ENCODE measurements around the gene PTPN5. TPM values are rescaled to one million over a fixed set of nuclear protein-coding genes. Genes with fewer than 3 reads are reported as not detected.

PTPN5 gene
- total RNA-seq, 1 experiment from 2014 or later = 1.4 TPM

DNA sequence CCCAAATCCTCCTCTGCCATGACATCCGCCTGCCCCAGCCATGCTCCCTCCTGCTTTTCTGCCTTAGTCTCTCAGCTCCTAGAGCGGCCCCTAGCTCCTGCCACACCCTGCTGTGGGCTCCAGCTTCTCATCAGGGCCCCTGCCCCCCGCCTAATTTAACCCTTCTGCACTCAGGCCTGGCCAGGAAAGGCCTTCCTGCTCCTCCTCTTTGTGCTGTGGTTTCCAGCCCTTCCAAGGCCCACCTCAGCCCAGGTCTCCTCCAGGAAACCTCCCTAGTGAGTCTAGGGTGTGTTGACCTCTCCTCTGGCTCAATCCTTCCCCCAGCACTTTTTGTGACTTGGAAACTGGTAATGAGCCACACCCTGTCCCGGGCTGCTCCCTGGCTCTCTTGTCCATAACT lies 11.3 kb downstream of the PTPN5 start:
- H3K4me1 ChIP-seq (ENCODE audit: insufficient read depth, low read length) = peaks cover 4% of the 10 kb centered on the region; the same call in 1 of the 2 replicates
- H4K5ac ChIP-seq (ENCODE audit: insufficient read length, low read depth, low read length) = no peak overlapping the region
- no peak overlapping the region for H3K56ac ChIP-seq (ENCODE audit: insufficient read length, low read depth, low read length)
- no peak overlapping the region for H3K18ac ChIP-seq (ENCODE audit: insufficient read length, low read depth, low read length)
- H3K23me2 ChIP-seq (ENCODE audit: insufficient read length, low read depth, low read length, poor library complexity, severe bottlenecking) = no peaks in the 10 kb centered on the region
- H3K79me2 ChIP-seq (ENCODE audit: insufficient read depth, low read length) = no peaks in the 10 kb centered on the region
- peak overlapping the region; percentile 31; the same call in 1 of the 2 replicates for H3K14ac ChIP-seq (ENCODE audit: insufficient read depth, low read length)
- H2BK12ac ChIP-seq (ENCODE audit: insufficient read length, low read depth, low read length) = no peak overlapping the region
- H4K91ac ChIP-seq (ENCODE audit: insufficient read length, low read depth, low read length) = no peak overlapping the region
- no peak for DNase-seq
- no peak overlapping the region for H3K4me3 Mint-ChIP-seq
- no peak overlapping the region for H3K27ac ChIP-seq (ENCODE audit: insufficient read length, low read depth, low read length)
- H3K27me3 ChIP-seq (ENCODE audit: insufficient read depth, low read length) = no peaks in the 10 kb centered on the region
- H3K23ac ChIP-seq (ENCODE audit: insufficient read length, low read depth, low read length) = no peak overlapping the region
- H3K27ac Mint-ChIP-seq = no peak overlapping the region
- no peak overlapping the region for H2BK20ac ChIP-seq (ENCODE audit: low read depth, low read length, poor library complexity, severe bottlenecking)
- no peaks in the 10 kb centered on the region; a peak in 1 of 5 replicates for H3K9me3 Mint-ChIP-seq
- peaks cover 16% of the 10 kb centered on the region for H3K27me3 Mint-ChIP-seq (ENCODE audit: low read depth)
- peaks cover 2% of the 10 kb centered on the region for H4K20me1 ChIP-seq (ENCODE audit: control insufficient read depth, insufficient read depth, insufficient read length)
- H3K9me3 ChIP-seq (ENCODE audit: control insufficient read depth, low read depth, low read length) = no peaks in the 10 kb centered on the region
- H3K9ac ChIP-seq (ENCODE audit: extremely low read depth, insufficient read length, low read length) = no peak overlapping the region
- H3K4ac ChIP-seq (ENCODE audit: low read depth, low read length) = no peak overlapping the region
- H3K4me2 ChIP-seq (ENCODE audit: insufficient read depth, insufficient read length, low read length) = no peak overlapping the region
- no peaks in the 10 kb centered on the region for H3K79me1 ChIP-seq (ENCODE audit: insufficient read depth, low read depth, low read length, poor library complexity, severe bottlenecking)
- no CpG with 5 or more reads among the region's 4 CpGs for WGBS (ENCODE audit: extremely low coverage, insufficient read length, low lambda C conversion rate)
- TF ChIP-seq, protein P1, sequence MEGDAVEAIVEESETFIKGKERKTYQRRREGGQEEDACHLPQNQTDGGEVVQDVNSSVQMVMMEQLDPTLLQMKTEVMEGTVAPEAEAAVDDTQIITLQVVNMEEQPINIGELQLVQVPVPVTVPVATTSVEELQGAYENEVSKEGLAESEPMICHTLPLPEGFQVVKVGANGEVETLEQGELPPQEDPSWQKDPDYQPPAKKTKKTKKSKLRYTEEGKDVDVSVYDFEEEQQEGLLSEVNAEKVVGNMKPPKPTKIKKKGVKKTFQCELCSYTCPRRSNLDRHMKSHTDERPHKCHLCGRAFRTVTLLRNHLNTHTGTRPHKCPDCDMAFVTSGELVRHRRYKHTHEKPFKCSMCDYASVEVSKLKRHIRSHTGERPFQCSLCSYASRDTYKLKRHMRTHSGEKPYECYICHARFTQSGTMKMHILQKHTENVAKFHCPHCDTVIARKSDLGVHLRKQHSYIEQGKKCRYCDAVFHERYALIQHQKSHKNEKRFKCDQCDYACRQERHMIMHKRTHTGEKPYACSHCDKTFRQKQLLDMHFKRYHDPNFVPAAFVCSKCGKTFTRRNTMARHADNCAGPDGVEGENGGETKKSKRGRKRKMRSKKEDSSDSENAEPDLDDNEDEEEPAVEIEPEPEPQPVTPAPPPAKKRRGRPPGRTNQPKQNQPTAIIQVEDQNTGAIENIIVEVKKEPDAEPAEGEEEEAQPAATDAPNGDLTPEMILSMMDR (conservative IDR thresholded peaks at IDR 0.05) = no peak
- H4K8ac ChIP-seq (replicated peaks; ENCODE audit: insufficient read length, low read depth, low read length) = no peak overlapping the region
- H2BK5ac ChIP-seq (ENCODE audit: insufficient read length, low read length) = no peak overlapping the region
- H3K4me1 Mint-ChIP-seq = peaks cover 18 to 23% of the 10 kb centered on the region in 2 experiments
- no peak overlapping the region for H2BK15ac ChIP-seq (ENCODE audit: low read depth, low read length)
- no peaks in the 10 kb centered on the region for H3K36me3 Mint-ChIP-seq (ENCODE audit: insufficient read depth in 1 of 3, low read depth in 3 of 3)
- no peak overlapping the region for H2BK120ac ChIP-seq (ENCODE audit: low read depth, low read length, poor library complexity, severe bottlenecking)
- no peak overlapping the region for H2AK5ac ChIP-seq (ENCODE audit: insufficient read length, low read length)
- H2AFZ ChIP-seq (ENCODE audit: low read length) = no peak overlapping the region
- no peak overlapping the region for H3T11ph ChIP-seq (ENCODE audit: low read length)

All from H9 (cell line).